Hepatocyte (in vitro differentiated cells): ENCODE results near the gene ANKRD30A. TPM values are rescaled to one million over a fixed set of nuclear protein-coding genes. Genes with fewer than 3 reads are reported as not detected.

Experiments used
- DNase-seq: peaks from one replicate; pipeline ENCODE4 v3.0.0-alpha.2; 2016; ENCODE audit warnings: low spot score
- H2AFZ ChIP-seq: fragments of 200-600 bp; sonication (generic); 2 replicates; pipeline ENCODE4 v1.6.0; 2016; ENCODE audit warnings: antibody characterized with exemption, mild to moderate bottlenecking
- H3K27ac ChIP-seq: fragments of 200-600 bp; sonication (generic); 2 replicates; pipeline ENCODE4 v1.5.1; 2016; ENCODE audit warnings: mild to moderate bottlenecking
- H3K27me3 ChIP-seq: fragments of 200-600 bp; sonication (generic); 2 replicates; pipeline ENCODE4 v1.6.1; 2016
- H3K36me3 ChIP-seq: fragments of 200-600 bp; sonication (generic); replicated peaks from 2 replicates; pipeline ENCODE4 v1.5.1; 2016; ENCODE audit warnings: low read depth; ENCODE audit not compliant: insufficient read depth
- H3K4me1 ChIP-seq: fragments of 200-600 bp; sonication (generic); 2 replicates; pipeline ENCODE4 v1.5.1; 2016; ENCODE audit warnings: mild to moderate bottlenecking, moderate library complexity; ENCODE audit not compliant: insufficient read depth
- H3K4me2 ChIP-seq: fragments of 200-600 bp; sonication (generic); 2 replicates; pipeline ENCODE4 v1.6.0; 2016
- H3K4me3 ChIP-seq: fragments of 200-600 bp; sonication (generic); 2 replicates; pipeline ENCODE4 v1.5.1; 2016; ENCODE audit warnings: mild to moderate bottlenecking
- H3K79me2 ChIP-seq: fragments of 200-600 bp; sonication (generic); 2 replicates; pipeline ENCODE4 v1.6.0; 2017; ENCODE audit warnings: mild to moderate bottlenecking
- H3K9me2 ChIP-seq: fragments of 200-600 bp; sonication (generic); replicated peaks from 2 replicates; pipeline ENCODE4 v1.6.0; 2017; ENCODE audit warnings: mild to moderate bottlenecking; ENCODE audit not compliant: insufficient read depth
- H3K9me3 ChIP-seq: fragments of 200-600 bp; sonication (generic); 2 replicates; pipeline ENCODE4 v1.5.1; 2016; ENCODE audit warnings: low read depth, mild to moderate bottlenecking
- H4K20me1 ChIP-seq: fragments of 200-600 bp; sonication (generic); 2 replicates; pipeline ENCODE4 v1.6.0; 2016; ENCODE audit warnings: mild to moderate bottlenecking; ENCODE audit not compliant: insufficient read depth, poor library complexity, severe bottlenecking
- EZH2 ChIP-seq: fragments of 200-600 bp; sonication (generic); IDR thresholded peaks from 2 replicates; pipeline ENCODE4 v1.6.1; 2016; ENCODE audit warnings: antibody characterized with exemption, mild to moderate bottlenecking, borderline replicate concordance
- EZH2phosphoT487 ChIP-seq: fragments of 200-600 bp; sonication (generic); IDR thresholded peaks from one replicate; pipeline ENCODE4 v1.6.1; 2018; ENCODE audit warnings: antibody characterized with exemption, mild to moderate bottlenecking, low read depth, moderate library complexity; ENCODE audit not compliant: unreplicated experiment, severe bottlenecking
- WGBS: methylation state at CpG from one replicate; pipeline ENCODE4 v1.1.6; 2016; ENCODE audit warnings: low lambda C conversion rate; ENCODE audit errors: missing lambda C conversion rate; 5-methylcytosine and 5-hydroxymethylcytosine counted together
- polyA plus RNA-seq: library from polyadenylated mRNA; unstranded; fragments of >200 nt; fragmentation: Nextera tagmentation; extraction: Ambion mirVana; gene quantifications from 2 replicates; pipeline ENCODE4 v1.2.1, GENCODE V29; 2016
- small RNA-seq: library from RNA; depleted of rRNA; stranded (forward); fragments of <200 nt; gene quantifications from one replicate; pipeline ENCODE3, GENCODE V24; 2014
- total RNA-seq: library from RNA; depleted of rRNA; stranded (reverse); fragments of >200 nt; gene quantifications from 2 replicates; pipeline ENCODE4 v1.2.3, GENCODE V29; 2014
- TF ChIP-seq, protein P1 (sequence below): fragments of 200-600 bp; sonication (generic); IDR thresholded peaks from 2 replicates; pipeline ENCODE4 v1.5.1; 2016; ENCODE audit warnings: antibody characterized with exemption, mild to moderate bottlenecking; ENCODE audit not compliant: poor library complexity

Gene ANKRD30A
- total and polyA plus RNA-seq, 2 experiments from 2014 or later, result not detected

- no peak for DNase-seq
- WGBS, result 44% methylated on average over 3 of the region's 3 CpGs
- no peaks in the 10 kb centered on the region for H3K79me2 ChIP-seq
- H3K27ac ChIP-seq, result no peak overlapping the region
- no peak overlapping the region for H2AFZ ChIP-seq
- TF ChIP-seq, protein P1, sequence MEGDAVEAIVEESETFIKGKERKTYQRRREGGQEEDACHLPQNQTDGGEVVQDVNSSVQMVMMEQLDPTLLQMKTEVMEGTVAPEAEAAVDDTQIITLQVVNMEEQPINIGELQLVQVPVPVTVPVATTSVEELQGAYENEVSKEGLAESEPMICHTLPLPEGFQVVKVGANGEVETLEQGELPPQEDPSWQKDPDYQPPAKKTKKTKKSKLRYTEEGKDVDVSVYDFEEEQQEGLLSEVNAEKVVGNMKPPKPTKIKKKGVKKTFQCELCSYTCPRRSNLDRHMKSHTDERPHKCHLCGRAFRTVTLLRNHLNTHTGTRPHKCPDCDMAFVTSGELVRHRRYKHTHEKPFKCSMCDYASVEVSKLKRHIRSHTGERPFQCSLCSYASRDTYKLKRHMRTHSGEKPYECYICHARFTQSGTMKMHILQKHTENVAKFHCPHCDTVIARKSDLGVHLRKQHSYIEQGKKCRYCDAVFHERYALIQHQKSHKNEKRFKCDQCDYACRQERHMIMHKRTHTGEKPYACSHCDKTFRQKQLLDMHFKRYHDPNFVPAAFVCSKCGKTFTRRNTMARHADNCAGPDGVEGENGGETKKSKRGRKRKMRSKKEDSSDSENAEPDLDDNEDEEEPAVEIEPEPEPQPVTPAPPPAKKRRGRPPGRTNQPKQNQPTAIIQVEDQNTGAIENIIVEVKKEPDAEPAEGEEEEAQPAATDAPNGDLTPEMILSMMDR, result no peak
- TF ChIP-seq EZH2phosphoT487 (no peak), EZH2 (no peak)
- H3K27me3 ChIP-seq, result no peaks in the 10 kb centered on the region
- H4K20me1 ChIP-seq, result no peaks in the 10 kb centered on the region
- no peaks in the 10 kb centered on the region for H3K9me2 ChIP-seq
- H3K36me3 ChIP-seq, result no peaks in the 10 kb centered on the region
- no peak overlapping the region for H3K4me2 ChIP-seq
- H3K9me3 ChIP-seq, result no peaks in the 10 kb centered on the region
- H3K4me3 ChIP-seq, result no peak overlapping the region
- H3K4me1 ChIP-seq, result no peaks in the 10 kb centered on the region
These were observed 275.8 kb downstream of the ANKRD30A start for GRCh38 chr10:37401225-37401624.

DNA sequence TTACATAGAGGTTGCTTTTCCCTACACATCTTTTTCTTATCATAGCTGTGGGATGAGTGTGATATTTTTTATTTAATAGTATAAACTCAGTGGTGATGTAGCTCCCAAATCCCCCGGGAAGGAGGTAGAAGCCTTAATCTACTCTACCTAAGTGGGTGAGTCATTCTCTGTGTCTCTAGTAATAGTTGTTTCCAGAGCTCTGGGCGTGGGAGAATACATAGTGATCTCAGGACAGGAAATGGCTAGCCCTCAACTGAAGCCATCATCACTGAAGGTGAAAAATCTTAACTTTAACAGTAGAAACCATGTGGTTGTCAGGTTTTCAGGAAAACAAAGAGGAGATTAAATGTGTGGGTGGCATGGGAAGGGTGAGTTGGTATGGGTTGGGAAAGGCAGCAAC lies 278.4 kb downstream of the ANKRD30A start:
- Histone ChIP-seq H3K4me2 (no peak overlapping the region), H2AFZ (no peak overlapping the region), H3K27me3 (no peaks in the 10 kb centered on the region), H3K27ac (no peak overlapping the region), H3K4me3 (no peak overlapping the region), H3K9me2 (no peaks in the 10 kb centered on the region), H3K9me3 (no peaks in the 10 kb centered on the region), H3K36me3 (no peaks in the 10 kb centered on the region), H3K4me1 (no peaks in the 10 kb centered on the region), H4K20me1 (no peaks in the 10 kb centered on the region), H3K79me2 (no peaks in the 10 kb centered on the region)
- TF ChIP-seq EZH2, result no peak
- TF ChIP-seq EZH2phosphoT487, result no peak
- TF ChIP-seq, protein P1, result no peak
- no peak for DNase-seq
- 42% methylated on average over 2 of the region's 2 CpGs for WGBS

Small RNA genes lying within 50 kb of the gene (small RNA-seq; reads per million reads assigned to genes)
- gene RF00019 (not detected), gene RN7SL314P (not detected), gene RNU6-811P (not detected)
